ENCODE results near the gene HOXA10. TPM values are rescaled to one million over a fixed set of nuclear protein-coding genes. Genes with fewer than 3 reads are reported as not detected.

Gene HOXA10
- total RNA-seq, 1 experiment from 2014 or later, result 26.4 TPM

DNA sequence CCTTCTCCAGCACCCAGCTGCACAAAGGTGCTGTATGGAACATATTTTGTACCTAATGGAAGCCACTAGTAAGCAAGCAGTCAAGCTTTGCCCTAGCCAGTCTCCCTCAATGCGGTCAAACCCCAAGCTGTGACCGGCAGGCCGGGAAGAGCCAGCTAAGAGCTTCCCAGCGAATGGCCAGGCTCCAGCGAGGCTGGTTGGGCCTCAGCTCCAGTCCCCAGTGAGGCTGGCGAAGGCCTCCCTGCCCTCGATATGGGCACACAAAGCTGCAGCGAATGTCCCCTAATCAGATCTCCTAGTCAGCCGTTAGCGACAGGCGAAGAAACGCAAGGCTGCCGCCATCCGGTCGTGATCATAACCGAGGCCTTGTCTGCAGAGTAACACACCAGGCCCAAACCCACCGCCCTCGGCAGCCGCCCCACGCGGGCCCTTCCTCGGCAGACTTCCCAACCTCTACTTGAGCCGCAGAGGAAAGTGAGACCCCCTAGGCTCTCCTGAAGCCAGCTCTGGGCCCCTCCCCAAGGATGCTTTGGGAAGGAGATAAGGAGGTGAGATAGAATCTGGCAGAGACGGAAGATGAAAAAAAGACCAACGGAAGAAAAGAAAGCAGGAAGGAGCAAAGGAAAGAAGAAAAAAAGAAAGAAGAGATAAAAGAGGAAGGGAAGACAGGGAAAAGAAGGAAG, 5.7 kb downstream of the HOXA10 start:
- DNase-seq (ENCODE audit: low spot score), result peak; percentile 55

GRCh38 chr7:27167916-27168264, 6.2 kb downstream of the HOXA10 start:
- DNase-seq (ENCODE audit: low spot score), result no peak

- peak; percentile 71 for DNase-seq (ENCODE audit: low spot score)
These were observed 7.3 kb downstream of the HOXA10 start for GRCh38 chr7:27166531-27167505.

DNA sequence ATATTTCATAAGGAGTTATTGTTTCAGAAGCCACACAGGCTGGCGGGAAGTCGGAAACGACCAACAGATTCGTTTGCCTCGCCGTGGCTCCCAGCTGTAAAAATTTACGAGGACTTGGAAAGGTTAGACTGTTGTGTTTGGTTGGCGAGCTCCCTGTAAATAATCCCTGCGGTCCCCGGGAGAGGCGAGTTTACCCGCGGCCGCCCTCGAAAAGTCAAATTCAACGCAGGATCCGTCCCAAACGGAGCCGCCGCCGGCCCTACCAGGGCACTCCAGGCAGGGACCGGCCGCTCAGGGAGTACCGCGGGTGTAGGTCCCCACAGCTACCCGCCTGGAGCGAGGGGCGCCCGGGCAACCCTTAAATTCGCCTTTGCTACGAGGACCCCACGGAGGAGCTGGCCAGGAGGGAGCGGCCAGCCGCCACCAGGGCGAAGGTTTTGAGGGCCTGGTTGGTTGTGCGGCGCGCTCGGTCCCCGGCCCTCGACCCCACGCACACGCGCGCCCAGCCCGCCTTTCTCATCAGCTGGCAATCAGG, 8.1 kb downstream of the HOXA10 start:
- no peak for DNase-seq (ENCODE audit: low spot score)

- peak; percentile 85 for DNase-seq (ENCODE audit: low spot score)
These were observed 8.8 kb downstream of the HOXA10 start, which contains the start of gene HOXA9 for GRCh38 chr7:27165089-27165995. HOXA9 (minus strand) TSS chr7:27165537; CDS start chr7:27165457, 80 bp downstream.

DNA sequence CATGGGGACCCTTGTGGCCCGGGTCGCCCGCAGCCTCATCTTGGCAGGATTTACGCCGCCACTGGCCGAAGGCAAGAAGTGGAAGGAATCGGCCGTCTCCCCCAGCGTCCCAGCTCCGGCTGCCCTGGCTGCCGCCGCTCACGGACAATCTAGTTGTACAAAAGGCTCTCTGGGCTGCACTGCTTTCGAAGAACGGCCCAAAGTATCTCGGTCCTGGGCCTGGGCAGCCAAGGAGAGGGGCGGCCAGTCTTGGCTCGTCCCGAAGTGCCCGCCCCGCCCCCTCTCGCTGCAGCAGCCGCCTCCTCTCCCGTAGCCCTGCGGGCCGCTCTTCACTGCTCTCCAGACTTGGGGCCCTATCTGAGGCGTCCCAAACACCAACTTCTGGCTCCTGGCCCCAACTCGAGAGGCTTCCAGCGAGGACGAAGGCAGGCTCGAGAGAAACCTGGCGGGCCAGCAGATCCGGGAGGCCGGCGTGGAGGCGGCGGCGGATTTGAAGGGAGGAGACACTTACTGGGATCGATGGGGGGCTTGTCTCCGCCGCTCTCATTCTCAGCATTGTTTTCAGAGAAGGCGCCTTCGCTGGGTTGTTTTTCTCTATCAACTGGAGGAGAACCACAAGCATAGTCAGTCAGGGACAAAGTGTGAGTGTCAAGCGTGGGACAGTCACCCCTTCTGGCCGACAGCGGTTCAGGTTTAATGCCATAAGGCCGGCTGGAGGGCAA, 9.6 kb downstream of the HOXA10 start:
- DNase-seq (ENCODE audit: low spot score), result peak; percentile 21

- DNase-seq (ENCODE audit: low spot score), result peak; percentile 20
These were observed 10.1 kb downstream of the HOXA10 start for GRCh38 chr7:27164045-27164366.

- no peak for DNase-seq (ENCODE audit: low spot score)
These were observed 10.7 kb downstream of the HOXA10 start for GRCh38 chr7:27163288-27164044.

DNA sequence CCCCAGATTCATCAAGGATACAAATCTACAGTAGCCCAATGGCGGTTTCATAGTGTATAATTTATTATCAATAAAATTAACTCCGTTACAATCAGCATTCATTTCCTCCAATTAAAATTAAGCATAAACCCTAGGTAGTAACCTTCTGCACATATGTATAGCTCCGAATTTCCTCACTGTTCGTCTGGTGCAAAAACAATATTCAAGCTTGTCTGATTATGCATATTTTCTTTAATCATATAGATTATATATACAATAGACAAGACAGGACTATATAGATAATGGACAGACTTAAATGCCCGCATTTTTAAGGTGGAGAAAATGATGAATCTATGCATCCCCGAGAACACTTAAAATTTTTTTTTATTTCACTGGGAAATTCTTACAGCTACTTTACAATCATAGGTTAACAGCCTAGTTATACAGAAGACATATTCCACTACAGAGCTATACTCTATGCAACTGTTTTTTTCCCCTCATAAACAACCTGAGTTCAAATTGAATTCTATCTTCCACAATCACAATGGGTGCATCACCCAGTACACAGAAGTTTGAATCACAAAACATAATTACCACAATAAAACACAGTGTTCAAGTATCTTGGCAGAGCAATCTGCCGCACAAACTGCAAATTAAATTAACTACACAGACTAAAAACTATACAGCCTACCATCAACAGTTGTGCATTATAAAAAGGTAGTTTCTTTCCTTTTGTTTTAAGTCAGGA, 11.4 kb downstream of the HOXA10 start:
- DNase-seq (ENCODE audit: low spot score), result no peak

DNA sequence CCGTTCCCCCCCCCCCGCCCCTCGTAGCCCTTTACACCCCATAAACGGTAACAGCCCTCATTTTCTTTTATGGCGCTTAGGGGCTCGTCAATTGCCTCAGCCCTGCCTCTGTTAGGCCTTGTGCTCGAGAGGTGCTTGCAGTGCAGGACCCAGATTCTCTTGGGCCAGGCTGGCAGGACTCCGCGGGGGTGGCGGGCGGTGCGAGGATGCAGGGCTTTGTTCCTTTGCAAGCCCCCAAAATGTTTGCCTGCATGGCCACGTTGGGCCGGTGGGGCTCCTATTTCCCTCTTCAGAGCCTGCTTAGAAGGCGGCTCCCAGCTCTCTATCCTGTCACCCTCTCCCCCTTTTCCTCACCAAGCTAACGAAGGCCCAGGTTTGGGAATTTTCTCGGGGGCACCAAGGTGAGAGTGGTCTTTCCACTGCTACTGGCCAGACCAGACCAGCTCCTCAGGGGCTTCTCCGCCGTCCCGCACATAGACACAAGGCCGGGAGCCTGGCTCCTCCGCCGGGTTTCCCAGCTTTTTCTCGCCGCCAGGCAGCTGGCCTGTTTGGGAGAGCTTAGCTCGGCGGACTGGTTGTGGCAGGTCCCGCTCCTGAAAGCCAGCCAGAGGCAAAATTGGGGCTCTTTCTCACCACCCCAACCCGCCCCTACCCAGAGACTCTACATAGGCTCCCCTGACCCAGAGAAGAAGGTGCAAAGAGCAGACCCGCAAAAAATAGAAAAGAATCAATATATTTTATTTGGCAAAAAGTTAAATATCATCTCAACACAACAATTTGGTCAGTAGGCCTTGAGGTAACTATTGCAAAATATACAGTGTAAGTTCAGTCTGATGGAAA, 12.2 kb downstream of the HOXA10 start:
- DNase-seq (ENCODE audit: low spot score), result no peak

GRCh38 chr7:27161214-27161720, 12.9 kb downstream of the HOXA10 start:
- peak; percentile 48 for DNase-seq (ENCODE audit: low spot score)

GRCh38 chr7:27160546-27161213, 13.4 kb downstream of the HOXA10 start:
- peak; percentile 61 for DNase-seq (ENCODE audit: low spot score)

DNA sequence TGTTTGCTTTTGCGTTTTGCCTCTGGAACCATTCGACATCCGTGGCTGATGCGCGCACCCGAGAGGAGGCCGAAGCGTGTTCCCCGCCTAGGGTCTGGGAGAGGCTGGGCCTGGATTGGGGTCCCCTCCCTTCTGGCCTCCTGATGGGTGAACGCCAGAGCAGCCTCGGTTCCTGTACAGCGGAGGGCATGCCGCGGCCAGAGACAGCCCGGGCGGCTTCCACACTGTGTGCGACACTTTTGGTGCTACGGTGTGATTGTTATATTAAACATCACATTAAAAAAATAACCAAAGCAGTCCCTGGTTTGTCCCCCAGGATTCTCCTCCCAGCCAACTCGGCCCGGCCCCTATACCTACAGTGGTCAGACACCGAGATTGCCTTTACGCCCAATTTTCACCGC, 14.0 kb downstream of the HOXA10 start:
- no peak for DNase-seq (ENCODE audit: low spot score)

GRCh38 chr7:27159266-27160144, 14.6 kb downstream of the HOXA10 start:
- no peak for DNase-seq (ENCODE audit: low spot score)

DNA sequence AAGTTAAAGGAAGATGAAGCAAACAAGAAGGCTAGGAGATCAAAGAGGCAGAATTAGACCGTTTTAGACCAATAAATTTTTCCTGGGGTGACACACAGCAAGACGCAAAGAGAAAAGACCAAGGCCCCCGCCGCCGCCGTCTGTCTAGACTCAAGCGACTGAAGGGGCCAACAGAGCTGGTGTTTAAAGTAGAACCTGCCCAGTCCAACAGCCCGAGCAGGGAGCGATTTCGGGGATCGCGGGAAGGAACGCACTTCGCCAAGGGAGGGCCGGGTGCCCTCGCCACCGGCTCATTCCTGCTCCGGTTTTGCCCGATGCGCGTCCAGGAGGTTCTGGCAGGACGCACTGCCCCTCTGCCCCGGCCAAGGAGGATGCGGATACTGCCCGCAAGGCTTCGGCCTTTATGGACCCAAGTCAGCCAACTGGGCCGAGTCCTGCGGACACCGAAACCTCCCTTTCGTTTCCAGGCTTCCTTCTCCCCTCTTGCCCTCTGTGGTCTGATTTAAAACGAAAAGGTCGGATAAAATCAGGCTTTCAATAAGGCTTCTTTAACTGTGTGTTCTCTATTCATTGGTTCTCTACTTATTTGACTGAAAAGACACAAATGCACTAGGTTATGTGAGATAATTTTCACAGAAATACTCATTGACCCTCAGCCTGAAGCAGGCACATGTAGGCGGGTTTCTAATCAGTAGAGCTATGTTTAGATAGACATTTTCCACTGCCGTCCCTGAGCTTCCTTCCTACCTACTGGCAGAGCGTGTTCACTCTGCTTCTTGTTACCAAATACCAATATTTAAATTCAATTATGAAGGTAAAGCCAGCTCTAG, 15.5 kb downstream of the HOXA10 start:
- DNase-seq (ENCODE audit: low spot score), result no peak

All from A172 (cell line).